Placental epithelial cell (primary cell): Measurements from ENCODE around the gene TBC1D3I. TPM values are rescaled to one million over a fixed set of nuclear protein-coding genes. Genes with fewer than 3 reads are reported as not detected.

Experiments used
- small RNA-seq: library from RNA; depleted of rRNA; stranded (forward); fragments of <200 nt; gene quantifications from one replicate; pipeline ENCODE3, GENCODE V24; 2012
- total RNA-seq: library from RNA; depleted of rRNA; stranded (reverse); fragments of >200 nt; gene quantifications from 2 replicates; pipeline ENCODE4 v1.2.3, GENCODE V29; 2012

TBC1D3I gene
- total RNA-seq = under 0.01 TPM in 1 of 2 replicates, not detected in the other

GRCh38 chr17:36264470-36264869, at the start of gene TBC1D3I:
Gene TBC1D3I (minus strand): TSS chr17:36264570. CDS start chr17:36262985, 1,585 bp downstream.

GRCh38 chr17:36210439-36211211, 53.7 kb downstream of the TBC1D3I start, which contains the start of gene CCL4L2:
Gene CCL4L2 (plus strand): TSS chr17:36211063.

Small RNAs within 50 kb of the gene (small RNA-seq; reads per million reads assigned to genes)
- not detected for gene AC243829.3
- gene AC243829.6 = not detected
- not detected for gene RF00019

Other genes with a start within 250 kb of the TBC1D3I start
- not detected in 2 replicates for gene CCL23, start 246.6 kb downstream of the TBC1D3I start, total RNA-seq
- gene CCL18, start 200.3 kb downstream of the TBC1D3I start, total RNA-seq = not detected in 2 replicates
- gene CCL3, start 174.4 kb downstream of the TBC1D3I start, total RNA-seq = not detected in 2 replicates
- not detected in 2 replicates for gene CCL4, start 160.7 kb downstream of the TBC1D3I start, total RNA-seq
- 1.2 and 5.9 TPM in 2 replicates for gene TBC1D3B, start 87.9 kb downstream of the TBC1D3I start, total RNA-seq
- not detected in 2 replicates for gene CCL3L1, start 67.8 kb downstream of the TBC1D3I start, total RNA-seq
- not detected in 2 replicates for gene CCL4L2, start 53.5 kb downstream of the TBC1D3I start, total RNA-seq
- gene TBC1D3G, start 59.3 kb upstream of the TBC1D3I start, total RNA-seq = not detected in 2 replicates
- not detected in 2 replicates for gene TBC1D3H, start 123.9 kb upstream of the TBC1D3I start, total RNA-seq
- 21.5 and 36.5 TPM in 2 replicates for gene ZNHIT3, start 222.1 kb upstream of the TBC1D3I start, total RNA-seq